ENCODE measurements around the gene PCCA.

GRCh38 chr13:100098445-100099116 lies 9.7 kb downstream of the PCCA start:
- TF ChIP-seq GATA2 (IDR thresholded peaks at IDR 0.05; ENCODE audit: low read depth, low read length) (no peak), GATA3 (IDR thresholded peaks at IDR 0.05; ENCODE audit: low read depth, low read length) (no peak)

Data from SH-SY5Y (cell line).